Osteoblast (primary cell): Measurements from ENCODE around the gene ANTXR1. TPM values are rescaled to one million over a fixed set of nuclear protein-coding genes. Genes with fewer than 3 reads are reported as not detected.
"Not testable (repeated sequence)": the region's sequence is repeated elsewhere in the genome, so short reads cannot be mapped to it uniquely, and the experiment has no call there.

Source experiments
- DNase-seq: peaks from one replicate; pipeline ENCODE4 v3.0.0; 2011; ENCODE audit warnings: low spot score, mixed read lengths; ENCODE audit not compliant: insufficient read length; ENCODE audit errors: missing footprints
- H2AFZ ChIP-seq: 2 replicates; pipeline ENCODE4 v1.6.0; 2011; ENCODE audit warnings: mild to moderate bottlenecking, low read length
- H3K27ac ChIP-seq: 2 replicates; pipeline ENCODE4 v1.5.1; 2011; ENCODE audit warnings: mild to moderate bottlenecking, low read depth, low read length, moderate library complexity
- H3K27me3 ChIP-seq: 2 replicates; pipeline ENCODE4 v1.6.0; 2012; ENCODE audit warnings: mild to moderate bottlenecking, control low read depth, inconsistent platforms, low read length, moderate library complexity; ENCODE audit not compliant: insufficient read depth
- H3K36me3 ChIP-seq: 2 replicates; pipeline ENCODE4 v1.5.1; 2011; ENCODE audit warnings: mild to moderate bottlenecking, low read length, control low read depth, moderate library complexity; ENCODE audit not compliant: insufficient read depth
- H3K4me1 ChIP-seq: 2 replicates; pipeline ENCODE4 v1.5.1; 2011; ENCODE audit warnings: mild to moderate bottlenecking, low read length, control low read depth, moderate library complexity; ENCODE audit not compliant: insufficient read depth
- H3K4me2 ChIP-seq: 2 replicates; pipeline ENCODE4 v1.6.0; 2011; ENCODE audit warnings: mild to moderate bottlenecking, low read length; ENCODE audit not compliant: insufficient read depth
- H3K4me3 ChIP-seq: fragments of 200-600 bp; sonication (generic); 3 replicates; pipeline ENCODE4 v1.5.1; 2012; ENCODE audit warnings: mild to moderate bottlenecking, low read length, inconsistent platforms; ENCODE audit not compliant: insufficient read depth
- H3K79me2 ChIP-seq: 2 replicates; pipeline ENCODE4 v1.6.0; 2012; ENCODE audit warnings: mild to moderate bottlenecking, low read length, control low read depth, inconsistent platforms; ENCODE audit not compliant: insufficient read depth
- H3K9me3 ChIP-seq: 2 replicates; pipeline ENCODE4 v1.5.1; 2011; ENCODE audit warnings: low read depth, low read length, control low read depth
- H4K20me1 ChIP-seq: 2 replicates; pipeline ENCODE4 v1.6.0; 2012; ENCODE audit warnings: mild to moderate bottlenecking, low read length, control low read depth; ENCODE audit not compliant: insufficient read depth
- total RNA-seq: library from RNA; depleted of rRNA; stranded (reverse); fragments of >200 nt; gene quantifications from 2 replicates; pipeline ENCODE4 v1.2.3, GENCODE V29; 2012
- TF ChIP-seq, protein P1 (sequence below): IDR thresholded peaks from 2 replicates; pipeline ENCODE4 v1.5.1; 2011; ENCODE audit warnings: mild to moderate bottlenecking, low read depth, low read length, moderate library complexity; ENCODE audit errors: extremely low read depth

ANTXR1 gene
- total RNA-seq, 1 donor = 123 TPM

DNA sequence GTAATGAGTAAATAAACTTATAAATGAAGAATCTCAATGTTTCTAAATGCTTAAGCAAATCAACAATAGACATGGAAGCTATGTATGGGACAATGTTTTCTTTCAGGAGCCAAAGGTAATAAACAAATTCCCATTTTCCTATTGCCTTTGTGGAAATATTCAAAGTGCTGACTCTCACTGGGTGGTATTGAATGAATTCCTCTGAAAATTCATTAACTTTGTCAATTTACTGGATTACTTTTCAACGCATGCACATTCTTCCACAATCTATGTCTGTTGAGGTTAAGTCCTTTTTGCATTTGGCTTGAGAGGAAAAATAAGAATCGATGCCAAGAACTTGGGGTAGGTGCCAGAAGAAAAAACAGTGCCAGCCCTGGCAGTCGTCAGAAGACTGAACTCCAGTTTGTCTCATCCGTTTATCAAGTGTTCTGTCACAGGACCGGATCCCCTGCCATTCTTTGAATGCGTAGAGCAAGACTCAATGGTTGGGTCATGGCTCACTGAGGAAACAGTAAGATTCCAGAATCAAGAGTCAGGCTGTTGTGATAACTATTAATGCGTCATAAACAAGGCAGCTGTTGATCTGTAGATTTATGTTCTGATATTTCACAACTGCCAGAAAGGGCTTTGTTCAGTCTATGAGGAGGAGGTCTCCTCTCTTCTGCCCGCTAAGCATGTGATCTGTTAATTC, 240.8 kb downstream of the ANTXR1 start:
- Histone ChIP-seq H2AFZ (no peak overlapping the region), H3K4me3 (no peak overlapping the region), H3K4me1 (peaks cover 36% of the 10 kb centered on the region), H3K4me2 (peak overlapping the region; percentile 43), H3K36me3 (no peaks in the 10 kb centered on the region), H3K9me3 (no peaks in the 10 kb centered on the region), H4K20me1 (no peaks in the 10 kb centered on the region), H3K27me3 (no peaks in the 10 kb centered on the region), H3K27ac (peak overlapping the region; percentile 95), H3K79me2 (no peaks in the 10 kb centered on the region)
- TF ChIP-seq, protein P1, sequence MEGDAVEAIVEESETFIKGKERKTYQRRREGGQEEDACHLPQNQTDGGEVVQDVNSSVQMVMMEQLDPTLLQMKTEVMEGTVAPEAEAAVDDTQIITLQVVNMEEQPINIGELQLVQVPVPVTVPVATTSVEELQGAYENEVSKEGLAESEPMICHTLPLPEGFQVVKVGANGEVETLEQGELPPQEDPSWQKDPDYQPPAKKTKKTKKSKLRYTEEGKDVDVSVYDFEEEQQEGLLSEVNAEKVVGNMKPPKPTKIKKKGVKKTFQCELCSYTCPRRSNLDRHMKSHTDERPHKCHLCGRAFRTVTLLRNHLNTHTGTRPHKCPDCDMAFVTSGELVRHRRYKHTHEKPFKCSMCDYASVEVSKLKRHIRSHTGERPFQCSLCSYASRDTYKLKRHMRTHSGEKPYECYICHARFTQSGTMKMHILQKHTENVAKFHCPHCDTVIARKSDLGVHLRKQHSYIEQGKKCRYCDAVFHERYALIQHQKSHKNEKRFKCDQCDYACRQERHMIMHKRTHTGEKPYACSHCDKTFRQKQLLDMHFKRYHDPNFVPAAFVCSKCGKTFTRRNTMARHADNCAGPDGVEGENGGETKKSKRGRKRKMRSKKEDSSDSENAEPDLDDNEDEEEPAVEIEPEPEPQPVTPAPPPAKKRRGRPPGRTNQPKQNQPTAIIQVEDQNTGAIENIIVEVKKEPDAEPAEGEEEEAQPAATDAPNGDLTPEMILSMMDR = no peak
- DNase-seq = peak; percentile 92

DNA sequence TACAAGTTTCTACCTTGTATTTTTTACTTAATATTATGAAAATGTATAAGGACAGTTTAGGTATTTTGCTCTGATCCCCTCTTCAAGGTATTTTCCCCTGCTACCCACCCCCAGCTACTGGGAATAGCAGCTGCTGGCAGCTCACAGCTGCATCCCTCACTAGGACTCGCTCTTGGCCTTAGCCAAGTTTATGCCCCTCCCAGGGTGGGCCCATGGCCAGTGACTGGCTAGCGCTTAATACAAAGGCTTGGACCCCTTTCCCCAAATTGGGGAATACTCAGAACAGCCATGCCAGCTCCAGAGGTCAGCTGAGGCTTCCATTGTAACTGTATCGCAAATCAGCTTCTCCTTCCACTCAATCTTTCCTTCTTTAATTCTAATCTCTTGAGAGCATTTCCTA, 242.8 kb downstream of the ANTXR1 start:
- Histone ChIP-seq H3K4me3 (no peak overlapping the region), H3K27me3 (no peaks in the 10 kb centered on the region), H3K4me2 (no peak overlapping the region), H3K4me1 (peaks cover 36% of the 10 kb centered on the region), H2AFZ (no peak overlapping the region), H3K9me3 (no peaks in the 10 kb centered on the region), H3K79me2 (no peaks in the 10 kb centered on the region), H3K27ac (no peak overlapping the region), H3K36me3 (no peaks in the 10 kb centered on the region), H4K20me1 (no peaks in the 10 kb centered on the region)
- TF ChIP-seq, protein P1 = no peak
- no peak for DNase-seq

DNA sequence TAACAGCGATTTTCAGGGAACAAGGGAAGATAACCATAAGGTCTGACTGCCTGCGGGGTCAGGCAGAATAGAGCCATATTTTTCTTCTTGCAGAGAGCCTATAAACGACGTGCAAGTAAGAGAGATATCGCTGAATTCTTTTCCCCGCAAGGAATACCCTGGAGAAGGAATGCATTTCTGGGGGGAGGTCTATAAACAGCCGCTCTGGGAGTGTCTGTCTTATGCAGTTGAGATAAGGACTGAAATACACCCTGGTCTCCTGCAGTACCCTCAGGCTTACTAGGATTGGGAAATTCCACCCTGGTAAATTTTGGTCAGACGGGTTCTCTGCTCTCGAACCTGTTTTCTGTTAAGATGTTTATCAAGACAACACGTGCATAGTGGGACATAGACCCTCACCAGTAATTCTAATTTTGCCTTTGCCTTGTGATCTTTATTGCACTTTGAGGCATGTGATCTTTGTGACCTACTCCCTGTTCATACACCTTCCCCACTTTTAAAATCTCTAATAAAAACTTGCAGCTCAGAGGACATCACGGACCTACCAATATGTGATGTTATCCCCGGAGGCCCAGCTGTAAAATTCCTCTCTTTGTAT, 247.1 kb downstream of the ANTXR1 start:
- not testable (repeated sequence) for H3K27ac ChIP-seq, DNase-seq, H2AFZ ChIP-seq, H3K4me2 ChIP-seq, H3K36me3 ChIP-seq, H3K79me2 ChIP-seq, H3K27me3 ChIP-seq, H3K9me3 ChIP-seq, H3K4me1 ChIP-seq, H4K20me1 ChIP-seq, H3K4me3 ChIP-seq

DNA sequence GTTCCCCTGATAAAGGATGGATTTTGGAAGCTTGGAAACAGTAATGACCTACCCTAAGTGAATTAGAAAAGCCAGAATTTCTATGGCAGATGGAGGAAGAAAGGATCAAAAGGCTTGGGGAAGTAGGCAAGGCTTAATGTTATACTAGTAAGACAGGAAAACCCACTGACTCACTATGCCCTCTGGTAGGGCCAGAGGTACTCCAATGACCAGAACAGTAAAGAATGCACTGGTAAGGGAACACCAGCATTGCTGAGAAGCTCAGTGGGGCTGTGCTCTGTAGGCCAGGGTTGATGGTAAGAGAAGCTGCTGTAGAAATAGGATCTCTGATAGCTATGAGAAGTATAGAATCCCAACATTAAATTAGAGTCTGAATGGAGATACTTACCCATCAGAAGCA, 247.7 kb downstream of the ANTXR1 start:
- Histone ChIP-seq H4K20me1 (no peaks in the 10 kb centered on the region), H3K36me3 (no peaks in the 10 kb centered on the region), H3K4me1 (no peaks in the 10 kb centered on the region), H3K79me2 (no peaks in the 10 kb centered on the region), H3K4me2 (no peak overlapping the region), H3K27ac (no peak overlapping the region), H3K9me3 (no peaks in the 10 kb centered on the region), H3K4me3 (no peak overlapping the region), H2AFZ (no peak overlapping the region), H3K27me3 (no peaks in the 10 kb centered on the region)
- no peak for DNase-seq
- TF ChIP-seq, protein P1 = no peak
